Ectodermal cell (in vitro differentiated cells): ENCODE measurements around the gene NLE1.
"Not testable (repeated sequence)": the region's sequence is repeated elsewhere in the genome, so short reads cannot be mapped to it uniquely, and the experiment has no call there.

ENCODE experiments used
- H3K27ac ChIP-seq: 2 replicates; pipeline ENCODE4 v1.7.0; 2013; ENCODE audit warnings: mild to moderate bottlenecking, low read depth, low read length; ENCODE audit not compliant: insufficient read depth, poor library complexity, severe bottlenecking
- H3K27me3 ChIP-seq: 2 replicates; pipeline ENCODE4 v1.7.0; 2013; ENCODE audit warnings: mild to moderate bottlenecking, low read length; ENCODE audit not compliant: insufficient read depth, control insufficient read depth, poor library complexity, severe bottlenecking
- H3K36me3 ChIP-seq: one replicate; pipeline ENCODE4 v1.7.0; 2013; ENCODE audit warnings: low read length; ENCODE audit not compliant: control insufficient read depth, insufficient read depth
- H3K4me1 ChIP-seq: one replicate; pipeline ENCODE4 v1.7.0; 2013; ENCODE audit warnings: low read length; ENCODE audit not compliant: control insufficient read depth, insufficient read depth
- H3K4me3 ChIP-seq: 2 replicates; pipeline ENCODE4 v1.7.0; 2013; ENCODE audit warnings: low read depth, low read length, control low read depth; ENCODE audit not compliant: insufficient read depth
- H3K9me3 ChIP-seq: 2 replicates; pipeline ENCODE4 v1.7.0; 2013; ENCODE audit warnings: mild to moderate bottlenecking, low read length, moderate library complexity; ENCODE audit not compliant: control insufficient read depth
- WGBS, 2 experiments: methylation state at CpG; one replicate each; pipeline ENCODE4 v1.1.7; 2013; ENCODE audit warnings: missing lambda C conversion rate in 2 of 2; 5-methylcytosine and 5-hydroxymethylcytosine counted together

The NLE1 gene

DNA sequence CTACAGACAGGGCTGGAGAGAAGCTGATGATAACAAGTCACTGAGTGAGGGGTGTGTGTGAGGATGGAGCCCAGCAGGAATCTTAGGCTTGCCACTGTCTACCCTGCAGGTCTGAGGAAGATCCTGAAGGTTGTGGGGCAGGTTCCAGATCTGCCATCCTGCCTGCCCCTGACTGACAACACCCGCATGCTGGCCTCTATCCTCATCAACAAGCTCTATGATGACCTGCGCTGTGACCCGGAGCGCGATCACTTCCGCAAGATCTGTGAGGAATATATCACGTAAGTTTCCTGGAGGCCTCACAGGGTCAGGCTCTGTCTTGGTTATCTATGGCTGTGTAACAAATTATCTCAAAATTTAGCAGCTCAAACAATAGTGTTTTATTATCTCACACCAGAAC lies 21.8 kb upstream of the NLE1 start:
- H3K9me3 ChIP-seq = no peaks in the 10 kb centered on the region
- no peaks in the 10 kb centered on the region for H3K27me3 ChIP-seq
- no peak overlapping the region for H3K27ac ChIP-seq
- no peaks in the 10 kb centered on the region for H3K36me3 ChIP-seq
- H3K4me1 ChIP-seq = no peaks in the 10 kb centered on the region
- no peak overlapping the region for H3K4me3 ChIP-seq
- 92 to 94% methylated on average over 7 of the region's 7 CpGs for WGBS, 2 experiments

GRCh38 chr17:35162755-35163154 lies 20.7 kb upstream of the NLE1 start:
- Histone ChIP-seq H3K4me3 (no peak overlapping the region), H3K27me3 (no peaks in the 10 kb centered on the region), H3K27ac (no peak overlapping the region), H3K36me3 (no peaks in the 10 kb centered on the region), H3K4me1 (no peaks in the 10 kb centered on the region), H3K9me3 (no peaks in the 10 kb centered on the region)
- WGBS, 2 experiments = 84 to 94% methylated on average over 4 of the region's 4 CpGs

DNA sequence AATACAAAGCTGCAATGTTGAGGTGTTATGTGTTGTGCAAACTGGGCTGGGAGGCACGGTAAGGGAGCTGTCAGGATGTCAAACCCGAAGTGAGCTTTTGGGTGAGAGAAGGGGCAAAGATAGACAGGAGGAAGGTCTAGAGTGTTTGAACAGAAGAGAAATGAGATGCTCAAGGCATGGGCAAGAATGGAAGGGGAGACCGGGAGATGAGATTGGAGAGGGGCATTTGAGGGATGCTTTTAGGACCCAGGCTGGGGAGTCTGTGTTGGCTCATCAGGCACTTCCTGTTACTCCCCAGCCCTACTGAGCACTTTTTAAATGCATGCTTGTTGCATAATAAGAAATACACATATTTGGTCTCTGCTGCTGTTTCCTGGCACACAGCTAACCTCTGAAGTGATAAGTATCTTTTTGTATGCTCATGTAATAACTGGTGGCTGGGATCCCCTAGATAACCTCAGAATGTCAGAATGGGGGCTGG lies 19.2 kb upstream of the NLE1 start:
- no peaks in the 10 kb centered on the region for H3K36me3 ChIP-seq
- no peak overlapping the region for H3K4me3 ChIP-seq
- no peak overlapping the region for H3K27ac ChIP-seq
- no peaks in the 10 kb centered on the region for H3K4me1 ChIP-seq
- H3K27me3 ChIP-seq = no peaks in the 10 kb centered on the region
- H3K9me3 ChIP-seq = no peaks in the 10 kb centered on the region
- 81 to 88% methylated on average over 3 of the region's 3 CpGs for WGBS, 2 experiments

GRCh38 chr17:35160354-35161201 lies 18.5 kb upstream of the NLE1 start:
- WGBS, 2 experiments = 87 to 93% methylated on average over 13 of the region's 13 CpGs
- Histone ChIP-seq H3K4me1 (no peaks in the 10 kb centered on the region), H3K27me3 (no peaks in the 10 kb centered on the region), H3K9me3 (no peaks in the 10 kb centered on the region), H3K27ac (no peak overlapping the region), H3K36me3 (no peaks in the 10 kb centered on the region), H3K4me3 (no peak overlapping the region)

GRCh38 chr17:35159940-35160339 lies 17.8 kb upstream of the NLE1 start:
- Histone ChIP-seq H3K4me1 (no peaks in the 10 kb centered on the region), H3K27ac (no peak overlapping the region), H3K27me3 (no peaks in the 10 kb centered on the region), H3K36me3 (no peaks in the 10 kb centered on the region), H3K9me3 (no peaks in the 10 kb centered on the region), H3K4me3 (no peak overlapping the region)
- WGBS, 2 experiments = 88 to 97% methylated on average over 2 of the region's 2 CpGs

DNA sequence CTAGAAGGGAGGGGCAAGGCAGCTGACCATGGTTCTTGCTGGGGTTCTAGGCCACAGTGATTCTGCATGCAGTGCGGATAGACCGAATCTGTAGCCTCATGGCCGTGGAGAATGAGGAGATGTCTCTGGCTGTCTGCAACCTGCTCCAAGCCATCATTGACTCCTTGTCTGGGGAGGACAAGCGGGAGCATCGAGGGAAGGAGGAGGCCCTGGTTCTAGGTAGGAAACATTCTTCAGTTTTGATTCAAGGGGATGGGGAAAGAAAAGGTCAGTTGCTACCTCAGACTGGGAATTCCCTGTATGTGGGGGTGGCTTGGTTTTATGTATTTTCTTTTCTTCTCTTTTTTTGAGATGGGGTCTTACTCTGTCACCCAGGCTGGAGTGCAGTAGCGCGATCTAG lies 13.1 kb upstream of the NLE1 start:
- 92 to 93% methylated on average over 7 of the region's 7 CpGs for WGBS, 2 experiments
- no peak overlapping the region for H3K4me3 ChIP-seq
- H3K27ac ChIP-seq = no peak overlapping the region
- H3K36me3 ChIP-seq = no peaks in the 10 kb centered on the region
- H3K4me1 ChIP-seq = no peaks in the 10 kb centered on the region
- H3K9me3 ChIP-seq = no peaks in the 10 kb centered on the region
- no peaks in the 10 kb centered on the region for H3K27me3 ChIP-seq

DNA sequence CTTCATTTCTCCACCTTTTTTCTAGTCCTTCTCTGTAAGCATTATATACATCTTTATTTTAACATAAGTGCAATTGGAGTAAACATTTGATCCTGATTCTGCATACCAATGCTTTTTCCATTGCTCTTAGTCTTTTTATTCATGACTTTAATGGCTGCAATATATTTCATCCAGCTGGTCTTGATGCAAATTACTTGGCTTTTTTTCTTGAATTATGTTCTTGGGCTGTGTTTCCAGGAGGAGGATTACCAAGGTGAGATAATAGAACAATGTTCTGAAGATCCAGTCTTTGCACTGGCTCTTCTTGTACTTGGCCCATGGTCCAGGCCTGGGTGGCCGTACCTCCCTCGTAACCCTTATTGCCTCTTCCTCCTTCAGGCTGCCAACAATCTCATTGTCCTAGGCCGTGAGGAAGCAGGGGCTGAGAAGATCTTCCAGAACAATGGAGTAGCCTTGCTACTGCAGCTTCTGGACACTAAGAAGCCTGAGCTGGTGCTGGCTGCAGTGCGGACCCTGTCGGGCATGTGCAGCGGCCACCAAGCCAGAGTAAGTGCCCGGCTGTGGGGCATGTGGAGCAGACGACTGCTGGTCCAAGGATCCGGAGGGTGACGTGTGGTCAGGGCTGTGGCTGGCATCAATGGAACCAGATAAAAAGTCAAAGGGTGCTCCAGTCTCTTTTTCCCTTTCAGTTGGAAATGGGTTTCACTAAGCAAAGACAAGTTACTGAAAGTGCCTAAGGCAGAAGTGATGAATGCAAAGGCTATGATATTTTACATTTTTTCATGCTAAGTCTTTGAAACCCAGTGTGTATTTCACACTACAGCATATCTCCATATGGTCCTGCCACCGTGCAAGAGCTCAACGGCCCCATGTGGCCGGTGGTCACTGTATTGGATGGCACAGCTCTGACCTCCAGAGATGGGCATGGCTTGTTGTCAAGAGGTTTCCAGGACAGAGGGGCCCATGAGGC lies 12.4 kb upstream of the NLE1 start:
- no peak overlapping the region for H3K27ac ChIP-seq
- no peaks in the 10 kb centered on the region for H3K9me3 ChIP-seq
- H3K4me3 ChIP-seq = no peak overlapping the region
- H3K4me1 ChIP-seq = no peaks in the 10 kb centered on the region
- H3K36me3 ChIP-seq = no peaks in the 10 kb centered on the region
- 92 to 95% methylated on average over 13 of the region's 13 CpGs for WGBS, 2 experiments
- no peaks in the 10 kb centered on the region for H3K27me3 ChIP-seq

- no peaks in the 10 kb centered on the region for H3K27me3 ChIP-seq
- 90 to 93% methylated on average over 13 of the region's 13 CpGs for WGBS, 2 experiments
- H3K4me3 ChIP-seq = no peak overlapping the region
- H3K36me3 ChIP-seq = no peaks in the 10 kb centered on the region
- H3K9me3 ChIP-seq = no peaks in the 10 kb centered on the region
- H3K27ac ChIP-seq = no peak overlapping the region
- H3K4me1 ChIP-seq = no peaks in the 10 kb centered on the region
Observed at GRCh38 chr17:35152421-35153140, 10.5 kb upstream of the NLE1 start.

- 96% methylated on average over 29 of the region's 29 CpGs for WGBS, 2 experiments
- not testable (repeated sequence) for H3K4me3 ChIP-seq, H3K36me3 ChIP-seq, H3K27me3 ChIP-seq, H3K9me3 ChIP-seq, H3K27ac ChIP-seq, H3K4me1 ChIP-seq
Observed at GRCh38 chr17:35151080-35151479, 9.0 kb upstream of the NLE1 start.
